GM03348 (cell line): ENCODE measurements around the gene GARNL3.

Experiments used
- DNase-seq: peaks from one replicate; pipeline ENCODE4 v3.0.0; 2012; ENCODE audit warnings: low spot score

Gene GARNL3

DNA sequence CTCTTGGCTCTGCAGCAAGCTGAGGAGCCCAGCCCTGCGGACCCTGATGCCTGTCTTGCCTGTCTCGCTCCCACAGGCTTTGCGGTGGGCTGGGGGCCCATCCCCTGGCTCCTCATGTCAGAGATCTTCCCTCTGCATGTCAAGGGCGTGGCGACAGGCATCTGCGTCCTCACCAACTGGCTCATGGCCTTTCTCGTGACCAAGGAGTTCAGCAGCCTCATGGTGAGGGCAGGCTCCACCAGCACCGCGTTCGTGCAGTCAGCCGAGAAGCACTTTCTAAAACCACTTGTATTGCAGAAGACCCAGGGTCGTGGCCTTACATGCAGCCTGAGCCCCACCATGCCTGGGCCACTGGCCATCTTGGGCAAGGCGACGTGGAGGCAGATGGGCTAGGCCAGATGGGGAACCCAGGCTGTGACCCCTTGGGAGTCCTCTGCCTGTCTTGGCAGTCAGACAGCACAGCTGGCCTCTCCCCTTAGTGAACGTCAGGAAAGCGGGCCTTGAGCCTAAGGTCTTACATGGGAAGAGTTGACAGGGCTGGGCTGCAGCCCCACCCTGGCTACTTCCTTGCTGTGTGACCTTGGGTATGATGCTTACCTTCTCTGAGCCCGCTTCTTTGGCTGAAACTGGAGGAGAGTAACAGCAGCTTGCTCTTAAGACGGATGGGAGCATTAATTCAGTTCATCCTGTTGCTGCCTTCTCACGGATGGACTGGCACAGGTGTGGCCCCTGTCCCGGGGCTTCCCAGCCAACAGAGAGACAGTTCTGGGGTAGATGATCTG, 141.0 kb downstream of the GARNL3 start:
- no peak for DNase-seq

- no peak for DNase-seq
These were observed 142.4 kb downstream of the GARNL3 start for GRCh38 chr9:127406799-127407491.

DNA sequence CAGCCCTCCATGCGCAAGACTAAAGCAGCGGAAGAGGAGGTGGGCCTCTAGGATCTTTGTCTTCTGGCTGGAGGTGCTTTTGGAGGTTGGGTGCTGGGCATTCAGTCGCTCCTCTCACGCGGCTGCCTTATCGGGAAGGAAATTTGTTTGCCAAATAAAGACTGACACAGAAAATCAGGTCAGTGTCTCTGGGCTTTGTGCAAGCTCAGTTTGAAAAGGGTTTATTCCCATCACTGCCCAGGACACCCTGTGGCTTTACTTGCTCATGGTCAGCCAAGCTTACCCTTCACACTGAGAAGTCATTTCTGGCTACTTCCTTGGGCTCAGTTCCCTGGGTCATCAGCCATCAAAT, 142.9 kb downstream of the GARNL3 start:
- no peak for DNase-seq

GRCh38 chr9:127411122-127411521, 146.5 kb downstream of the GARNL3 start:
- no peak for DNase-seq

- no peak for DNase-seq
These were observed 150.6 kb downstream of the GARNL3 start for GRCh38 chr9:127415141-127415540.

DNA sequence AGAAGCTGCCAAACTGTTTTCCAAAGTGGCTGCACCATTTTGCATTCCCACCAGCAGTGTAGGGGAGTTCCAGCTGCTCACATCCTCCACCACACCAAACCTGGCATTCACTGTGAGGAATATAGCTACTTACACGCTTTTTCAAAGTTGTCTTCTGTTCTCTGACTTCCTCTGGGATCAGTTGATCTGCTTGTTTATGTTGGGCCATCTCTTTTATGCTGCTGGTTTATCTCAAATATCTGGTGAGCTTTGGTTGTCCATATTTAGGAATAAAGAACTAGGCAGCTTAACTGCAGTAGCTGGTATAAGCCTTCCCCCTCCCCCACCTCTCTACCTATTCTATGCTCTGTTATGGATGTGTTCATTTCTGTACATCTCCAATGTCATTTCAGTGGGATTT, 151.1 kb downstream of the GARNL3 start:
- no peak for DNase-seq

- DNase-seq, result no peak
These were observed 152.8 kb downstream of the GARNL3 start for GRCh38 chr9:127417131-127418036.

- peak; percentile 31 for DNase-seq
These were observed 153.5 kb downstream of the GARNL3 start for GRCh38 chr9:127418037-127418471.

GRCh38 chr9:127419348-127419747, 154.8 kb downstream of the GARNL3 start:
- no peak for DNase-seq

- no peak for DNase-seq
These were observed 156.5 kb downstream of the GARNL3 start for GRCh38 chr9:127421057-127421456.

GRCh38 chr9:127422133-127422782, 157.7 kb downstream of the GARNL3 start:
- no peak for DNase-seq

GRCh38 chr9:127422787-127423186, 158.2 kb downstream of the GARNL3 start:
- DNase-seq, result no peak

DNA sequence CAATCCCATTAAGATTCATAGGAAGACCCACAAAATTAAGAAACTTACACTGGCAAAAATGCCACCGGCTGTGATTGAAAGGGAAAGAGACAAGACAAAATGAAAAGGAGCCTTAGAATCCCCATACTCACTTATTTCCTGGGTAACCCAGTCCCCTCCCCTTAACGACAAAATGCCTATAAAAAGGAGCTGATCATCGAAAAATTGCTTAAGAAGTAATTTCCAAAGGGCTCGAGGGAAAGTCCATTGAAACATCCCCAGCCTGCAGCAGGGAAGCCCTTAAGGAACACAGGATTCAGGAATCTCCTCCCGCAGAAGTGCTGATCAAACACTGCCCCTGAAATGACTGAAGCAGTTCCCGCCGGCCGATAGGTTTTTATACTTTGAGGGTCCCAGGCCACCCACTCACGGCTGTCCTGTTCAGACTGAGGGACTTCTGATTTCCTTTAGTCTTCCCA, 158.9 kb downstream of the GARNL3 start:
- peak; percentile 44 for DNase-seq

DNA sequence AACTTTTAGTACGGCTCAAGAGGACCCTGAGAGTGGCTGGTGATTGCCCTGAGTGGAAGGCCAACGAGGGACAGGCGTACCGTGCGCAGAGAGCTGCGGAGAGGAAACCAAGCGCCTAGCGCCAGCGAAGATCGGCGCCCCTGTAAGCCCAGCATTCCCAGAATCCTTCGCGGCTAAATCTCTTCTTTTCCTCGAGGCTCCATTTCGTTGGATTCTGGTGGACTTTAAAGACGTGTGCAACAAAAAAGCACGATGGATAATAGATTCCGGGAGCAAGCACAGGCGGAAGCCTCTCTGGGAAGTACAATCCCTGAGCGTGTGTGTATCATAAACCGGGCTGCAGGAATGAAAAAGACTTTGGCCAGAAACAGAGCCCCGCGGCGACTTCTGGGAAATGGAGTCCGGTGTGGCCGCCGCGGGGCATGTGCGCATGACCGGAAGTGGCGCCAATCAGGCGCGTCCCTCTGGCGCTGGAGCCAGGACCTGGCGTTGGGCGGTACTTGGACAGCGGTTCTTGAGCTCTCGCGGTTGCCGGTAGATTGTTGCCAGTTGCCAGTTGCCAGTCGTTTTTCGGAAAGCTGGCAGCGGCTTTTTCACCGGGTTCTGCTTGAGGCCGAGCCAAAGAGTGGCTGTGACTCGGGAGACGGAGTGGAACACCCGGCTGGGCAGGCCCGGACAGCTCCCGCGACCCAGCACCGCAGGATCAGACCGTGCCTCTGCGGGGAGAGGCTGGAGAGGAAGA, 159.5 kb downstream of the GARNL3 start, which contains the start of gene ZNF79:
ZNF79 (plus strand) TSS at position 449 of the 742 bp plus-strand sequence. CDS start 406 bp downstream, outside the sequence.
- DNase-seq, result peak; percentile 98

- no peak for DNase-seq
These were observed 160.1 kb downstream of the GARNL3 start for GRCh38 chr9:127424676-127424999.

DNA sequence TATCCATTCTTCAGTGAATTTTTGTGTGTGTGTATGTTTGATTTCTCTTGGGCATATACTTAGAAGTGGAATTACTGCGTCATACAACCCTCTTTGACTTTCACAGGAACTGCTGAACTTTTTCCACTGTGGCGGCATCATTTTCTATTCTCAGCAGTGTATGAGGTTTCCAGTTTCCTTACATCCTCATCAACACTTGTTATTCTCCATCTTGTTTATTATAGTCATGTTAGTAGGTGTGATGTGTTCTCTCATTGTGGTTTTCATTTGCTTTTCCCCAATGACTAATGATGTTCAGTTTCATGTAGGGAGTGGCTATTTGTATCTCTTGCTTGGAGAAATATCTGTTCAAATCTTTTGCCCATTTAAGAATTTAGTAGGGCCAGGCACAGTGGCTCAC, 162.2 kb downstream of the GARNL3 start:
- DNase-seq, result no peak

DNA sequence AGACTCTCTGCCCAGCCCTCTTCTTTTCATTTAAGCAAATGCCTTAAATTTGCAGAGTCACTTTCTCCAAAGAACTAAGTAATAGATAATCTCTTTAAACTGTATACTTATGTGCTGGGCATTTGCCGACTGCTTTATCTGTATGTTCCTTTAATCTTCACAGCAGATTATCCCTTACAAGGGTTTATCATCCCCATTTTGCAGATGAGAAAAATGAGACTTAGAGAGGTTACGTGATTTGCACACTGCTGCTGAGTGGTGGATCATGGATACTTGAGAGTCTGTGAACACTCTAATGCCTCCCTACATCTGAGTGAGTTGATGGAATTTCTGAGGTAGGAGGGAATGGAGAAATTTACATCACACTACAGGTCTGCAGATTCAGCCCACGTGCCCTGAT, 163.8 kb downstream of the GARNL3 start:
- DNase-seq, result no peak

DNA sequence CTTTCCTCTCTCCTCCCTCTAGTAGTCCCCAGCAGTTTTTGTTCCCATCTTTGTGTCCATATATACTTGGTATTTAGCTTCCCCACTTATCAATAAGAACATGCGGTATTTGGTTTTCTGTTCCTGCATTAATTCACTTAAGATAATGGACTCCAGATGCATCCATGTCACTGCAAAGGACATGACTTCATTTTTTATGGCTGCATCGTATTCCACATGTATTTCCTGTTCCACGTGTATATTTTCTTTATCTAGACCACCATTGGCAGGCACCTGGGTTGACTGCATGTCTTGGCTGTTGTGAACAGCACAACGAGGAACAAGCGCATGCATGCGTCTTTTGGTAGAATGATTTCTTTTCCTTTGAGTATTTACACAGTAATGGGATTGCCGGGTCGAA, 165.8 kb downstream of the GARNL3 start:
- DNase-seq, result no peak

GRCh38 chr9:127437497-127438264, 173.1 kb downstream of the GARNL3 start:
- DNase-seq, result no peak

- DNase-seq, result no peak
These were observed 173.8 kb downstream of the GARNL3 start for GRCh38 chr9:127438394-127438793.
